ENCODE measurements around the gene FBXW5.

- TF ChIP-seq CTCF (conservative IDR thresholded peaks at IDR 0.05; ENCODE audit: low read length) (no peak), EZH2phosphoT487 (IDR thresholded peaks at IDR 0.05; ENCODE audit: borderline replicate concordance) (no peak)
Observed at GRCh38 chr9:136913701-136914438, 30.7 kb downstream of the FBXW5 start.
